ENCODE data around the gene SLC27A5.
"Not testable (repeated sequence)": the region's sequence is repeated elsewhere in the genome, so short reads cannot be mapped to it uniquely, and the experiment has no call there.

The SLC27A5 gene

GRCh38 chr19:58453743-58454142 lies 58.0 kb downstream of the SLC27A5 start:
- Mint-ChIP-seq H3K36me3 (peaks cover 19% of the 10 kb centered on the region), H3K9me3 (no peaks in the 10 kb centered on the region), H3K27ac (peak overlapping the region; percentile 42), H3K4me3 (no peak overlapping the region), H3K4me1 (peaks cover 32% of the 10 kb centered on the region)
- DNase-seq (ENCODE audit: low spot score in 2 of 2): no peak
- no peak for ATAC-seq

DNA sequence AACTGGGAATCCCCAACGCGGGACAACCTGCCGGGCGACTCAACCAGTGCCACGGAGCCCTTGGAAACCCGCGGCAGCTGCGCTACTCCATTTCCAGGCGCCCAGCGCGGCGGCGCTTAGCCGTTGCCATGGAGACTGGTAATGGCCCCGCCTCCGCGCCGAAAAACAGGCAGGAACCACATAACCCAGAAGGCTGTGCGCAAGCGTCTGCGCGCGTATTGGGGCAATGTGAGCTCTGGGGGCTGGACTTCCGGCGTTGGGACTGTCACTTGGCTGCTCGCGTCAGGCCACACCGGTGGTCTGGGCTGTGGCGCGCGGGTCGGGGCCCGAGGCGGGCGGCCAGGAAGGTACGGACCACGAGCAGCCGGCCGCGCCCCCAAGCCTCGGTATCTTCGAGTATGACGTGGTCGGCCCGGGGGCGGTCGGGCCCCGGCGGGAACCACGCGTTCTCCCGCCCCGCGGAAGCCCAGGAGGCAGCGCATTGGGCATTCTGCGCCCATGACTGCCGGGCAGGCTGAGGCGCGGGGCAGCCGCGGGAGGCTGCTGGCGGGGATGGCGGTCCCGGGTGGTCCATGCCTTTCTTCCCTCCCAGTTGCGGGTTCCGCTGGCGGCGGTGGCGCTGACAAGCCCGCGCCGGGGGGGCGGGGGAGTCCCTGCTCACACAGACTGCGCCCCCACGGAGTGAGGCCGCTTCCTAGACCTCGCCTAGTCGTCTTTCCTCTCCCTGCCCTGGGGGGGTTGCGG lies 60.3 kb downstream of the SLC27A5 start, which contains the start of gene ZNF324B:
Gene ZNF324B, plus strand, starts transcription at position 265 of the 744 bp plus-strand sequence. CDS start 2,080 bp downstream, outside the sequence.
- DNase-seq (ENCODE audit: low spot score in 2 of 2) (peak; percentile 89 to 96), ATAC-seq (peak; percentile 98)
- H3K27ac Mint-ChIP-seq: peak within 1 kb of the TSS; percentile 85
- H3K4me1 Mint-ChIP-seq: peaks cover 38% of the 10 kb centered on the region
- peak within 1 kb of the TSS; percentile 84 for H3K4me3 Mint-ChIP-seq
- peaks cover 6% of the 10 kb centered on the region for H3K9me3 Mint-ChIP-seq
- H3K36me3 Mint-ChIP-seq: peaks cover 18% of the 10 kb centered on the region

GRCh38 chr19:58450856-58451357 lies 60.9 kb downstream of the SLC27A5 start:
- H3K4me3 Mint-ChIP-seq: peak overlapping the region; percentile 84
- peaks cover 14% of the 10 kb centered on the region for H3K36me3 Mint-ChIP-seq
- ATAC-seq (no peak), DNase-seq (ENCODE audit: low spot score in 2 of 2) (no peak)
- H3K9me3 Mint-ChIP-seq: peaks cover 6% of the 10 kb centered on the region
- peak overlapping the region; percentile 85 for H3K27ac Mint-ChIP-seq
- peaks cover 38% of the 10 kb centered on the region for H3K4me1 Mint-ChIP-seq

- ATAC-seq; H3K9me3 Mint-ChIP-seq; H3K27ac Mint-ChIP-seq; DNase-seq (ENCODE audit: low spot score in 2 of 2): not testable (repeated sequence)
- peaks cover 38% of the 10 kb centered on the region for H3K4me1 Mint-ChIP-seq
- peaks cover 11% of the 10 kb centered on the region for H3K36me3 Mint-ChIP-seq
- peak overlapping the region; percentile 84 for H3K4me3 Mint-ChIP-seq
Observed at GRCh38 chr19:58449980-58450379, 61.8 kb downstream of the SLC27A5 start.

- H3K9me3 Mint-ChIP-seq; DNase-seq (ENCODE audit: low spot score in 2 of 2); H3K4me3 Mint-ChIP-seq; ATAC-seq; H3K36me3 Mint-ChIP-seq; H3K27ac Mint-ChIP-seq: not testable (repeated sequence)
- peaks cover 34% of the 10 kb centered on the region for H3K4me1 Mint-ChIP-seq
Observed at GRCh38 chr19:58448860-58449259, 62.9 kb downstream of the SLC27A5 start.
